ENCODE results near the gene NCKAP5. TPM values are rescaled to one million over a fixed set of nuclear protein-coding genes. Genes with fewer than 3 reads are reported as not detected.

NCKAP5 gene
- total and polyA plus RNA-seq, 11 donors: 0.51 to 10.5 (median 5.2) TPM

GRCh38 chr2:133462811-133463210, 105.5 kb downstream of the NCKAP5 start:
- no peak for ATAC-seq
- Histone ChIP-seq H3K27me3 (no peaks in the 10 kb centered on the region), H3K9me3 (no peaks in the 10 kb centered on the region), H3K27ac (no peak overlapping the region), H3K36me3 (no peaks in the 10 kb centered on the region), H3K4me3 (no peak overlapping the region), H3K4me1 (no peaks in the 10 kb centered on the region)
- WGBS, 4 donors: 86 to 90% (median 90%) methylated on average over 6 of the region's 6 CpGs
- intact Hi-C loops (cut with DNase I): no loop called here
- DNase-seq: no peak
- TF ChIP-seq CTCF (IDR thresholded peaks at IDR 0.05) (no peak), POLR2A (IDR thresholded peaks at IDR 0.05) (no peak)

GRCh38 chr2:133461484-133461883, 106.8 kb downstream of the NCKAP5 start:
- no peak for TF ChIP-seq POLR2A (IDR thresholded peaks at IDR 0.05)
- no peak for TF ChIP-seq CTCF (IDR thresholded peaks at IDR 0.05)
- H3K4me1 ChIP-seq: no peaks in the 10 kb centered on the region
- WGBS, 4 donors: 83 to 94% (median 87%) methylated on average over 4 of the region's 4 CpGs
- DNase-seq (no peak), ATAC-seq (no peak)
- intact Hi-C loops (cut with DNase I): no loop called here
- no peaks in the 10 kb centered on the region for H3K9me3 ChIP-seq
- H3K4me3 ChIP-seq: no peak overlapping the region
- H3K27me3 ChIP-seq: no peaks in the 10 kb centered on the region
- H3K36me3 ChIP-seq: no peaks in the 10 kb centered on the region
- no peak overlapping the region for H3K27ac ChIP-seq

GRCh38 chr2:133459590-133459989, 108.7 kb downstream of the NCKAP5 start:
- Histone ChIP-seq H3K27ac (no peak overlapping the region), H3K36me3 (no peaks in the 10 kb centered on the region), H3K4me3 (no peak overlapping the region), H3K9me3 (peaks cover 0 to 3% (median 0%) of the 10 kb centered on the region in 12 donors), H3K27me3 (no peaks in the 10 kb centered on the region), H3K4me1 (no peaks in the 10 kb centered on the region)
- DNase-seq (no peak), ATAC-seq (no peak)
- TF ChIP-seq POLR2A (IDR thresholded peaks at IDR 0.05): no peak
- no peak for TF ChIP-seq CTCF (IDR thresholded peaks at IDR 0.05)
- intact Hi-C loops (cut with DNase I): no loop called here
- 66 to 92% (median 79%) methylated on average over 3 of the region's 3 CpGs for whole genome bisulfite sequencing, 4 donors

GRCh38 chr2:133458280-133458679, 110.0 kb downstream of the NCKAP5 start:
- Histone ChIP-seq H3K27me3 (no peaks in the 10 kb centered on the region), H3K4me1 (no peaks in the 10 kb centered on the region), H3K9me3 (peaks cover 0 to 10% (median 0%) of the 10 kb centered on the region in 12 donors), H3K36me3 (no peaks in the 10 kb centered on the region), H3K4me3 (no peak overlapping the region), H3K27ac (no peak overlapping the region)
- DNase-seq (no peak), ATAC-seq (no peak)
- TF ChIP-seq CTCF (IDR thresholded peaks at IDR 0.05): no peak
- no peak for TF ChIP-seq POLR2A (IDR thresholded peaks at IDR 0.05)
- intact Hi-C loops (cut with DNase I): no loop called here
- WGBS, 4 donors: 38 to 45% (median 42%) methylated on average over 3 of the region's 3 CpGs
